DMS53 (cell line): ENCODE measurements around the gene EIF4A2.

Experiments used
- DNase-seq: peaks from one replicate; lab custom pipeline; 2025; lab: John Stamatoyannopoulos, UW

Gene EIF4A2

GRCh38 chr3:186783058-186783730 lies at the start of gene EIF4A2:
Gene EIF4A2, plus strand, starts transcription at chr3:186783577. Its CDS starts 34 bp downstream, at chr3:186783611.
- DNase-seq = peak; percentile 95

- no peak for DNase-seq
Observed at GRCh38 chr3:186742618-186743380, 40.6 kb upstream of the EIF4A2 start.

- no peak for DNase-seq
Observed at GRCh38 chr3:186743666-186744065, 39.7 kb upstream of the EIF4A2 start.

GRCh38 chr3:186746008-186746407 lies 37.4 kb upstream of the EIF4A2 start:
- DNase-seq = peak; percentile 20

- DNase-seq = no peak
Observed at GRCh38 chr3:186750316-186750715, 33.1 kb upstream of the EIF4A2 start.

GRCh38 chr3:186751480-186751879 lies 31.9 kb upstream of the EIF4A2 start:
- no peak for DNase-seq

- no peak for DNase-seq
Observed at GRCh38 chr3:186754006-186754405, 29.4 kb upstream of the EIF4A2 start.

- no peak for DNase-seq
Observed at GRCh38 chr3:186754871-186755270, 28.5 kb upstream of the EIF4A2 start.

- no peak for DNase-seq
Observed at GRCh38 chr3:186757214-186757613, 26.2 kb upstream of the EIF4A2 start.

- DNase-seq = no peak
Observed at GRCh38 chr3:186757686-186758220, 25.6 kb upstream of the EIF4A2 start.

GRCh38 chr3:186759231-186759930 lies 24.0 kb upstream of the EIF4A2 start:
- DNase-seq = no peak

- peak; percentile 91 for DNase-seq
Observed at GRCh38 chr3:186760141-186760833, 23.1 kb upstream of the EIF4A2 start.

GRCh38 chr3:186760897-186761447 lies 22.4 kb upstream of the EIF4A2 start:
- no peak for DNase-seq

GRCh38 chr3:186772281-186772694 lies 11.1 kb upstream of the EIF4A2 start:
- DNase-seq = peak; percentile 53

- peak; percentile 90 for DNase-seq
Observed at GRCh38 chr3:186772701-186773417, 10.5 kb upstream of the EIF4A2 start.

GRCh38 chr3:186775999-186776398 lies 7.4 kb upstream of the EIF4A2 start:
- DNase-seq = no peak

GRCh38 chr3:186779204-186779603 lies 4.2 kb upstream of the EIF4A2 start:
- DNase-seq = no peak

GRCh38 chr3:186782542-186783057 lies 777 bp upstream of the EIF4A2 start:
- no peak for DNase-seq

- DNase-seq = peak; percentile 82
Observed at GRCh38 chr3:186783731-186784515, 546 bp downstream of the EIF4A2 start.
